GM10266 (cell line): Measurements from ENCODE around the gene PPAT.
"Not testable (repeated sequence)": the region's sequence is repeated elsewhere in the genome, so short reads cannot be mapped to it uniquely, and the experiment has no call there.

Experiments used
- DNase-seq: peaks from one replicate; pipeline ENCODE4 v3.0.0; 2012; ENCODE audit errors: extremely low spot score
- CTCF ChIP-seq: IDR thresholded peaks from 2 replicates; pipeline ENCODE4 v1.5.1; 2012; ENCODE audit warnings: mild to moderate bottlenecking, low read depth; ENCODE audit not compliant: control insufficient read depth, insufficient read depth; ENCODE audit errors: missing control alignments

PPAT gene

DNA sequence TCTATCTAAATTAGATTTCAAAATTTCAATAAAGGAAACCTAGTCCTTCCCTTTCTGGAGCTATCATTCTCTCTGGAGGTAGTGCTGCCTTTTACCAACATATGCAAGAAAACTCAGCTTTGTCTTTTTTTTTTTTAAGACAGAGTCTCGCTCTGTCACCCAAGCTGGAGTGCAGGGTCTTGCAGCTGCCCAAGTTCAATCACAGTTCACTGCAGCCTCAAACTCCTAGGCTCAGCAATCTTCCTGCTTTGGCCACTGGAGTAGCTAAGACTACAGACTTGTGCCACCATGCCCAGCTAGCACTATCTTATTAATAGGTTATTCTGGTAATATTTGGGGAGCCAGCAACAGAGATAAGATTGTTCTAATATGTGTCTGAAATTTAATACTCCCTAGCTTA lies 60.5 kb downstream of the PPAT start:
- TF ChIP-seq CTCF: no peak
- DNase-seq: no peak

DNA sequence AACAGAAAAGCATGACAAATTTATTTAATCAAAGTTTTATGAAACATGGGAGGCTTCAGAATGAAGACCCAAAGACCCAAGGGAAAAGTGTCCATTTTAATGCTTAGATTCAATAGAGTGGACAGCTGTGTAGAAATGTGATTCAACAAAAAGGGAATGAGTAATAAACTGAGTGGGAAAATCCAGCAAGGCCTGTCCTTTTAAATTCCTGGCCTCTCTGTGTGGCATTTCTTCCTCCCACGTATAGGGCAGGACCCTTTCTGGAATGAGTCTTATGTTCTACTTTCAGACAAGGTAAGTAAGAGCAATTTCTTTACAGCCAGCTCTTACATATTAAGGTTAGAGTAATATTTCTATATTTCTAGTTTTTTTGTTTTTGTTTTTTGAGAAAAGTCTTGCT lies 62.6 kb downstream of the PPAT start:
- TF ChIP-seq CTCF: no peak
- no peak for DNase-seq

- no peak for DNase-seq
- no peak for TF ChIP-seq CTCF
Observed at GRCh38 chr4:56371426-56372220, 63.8 kb downstream of the PPAT start.

DNA sequence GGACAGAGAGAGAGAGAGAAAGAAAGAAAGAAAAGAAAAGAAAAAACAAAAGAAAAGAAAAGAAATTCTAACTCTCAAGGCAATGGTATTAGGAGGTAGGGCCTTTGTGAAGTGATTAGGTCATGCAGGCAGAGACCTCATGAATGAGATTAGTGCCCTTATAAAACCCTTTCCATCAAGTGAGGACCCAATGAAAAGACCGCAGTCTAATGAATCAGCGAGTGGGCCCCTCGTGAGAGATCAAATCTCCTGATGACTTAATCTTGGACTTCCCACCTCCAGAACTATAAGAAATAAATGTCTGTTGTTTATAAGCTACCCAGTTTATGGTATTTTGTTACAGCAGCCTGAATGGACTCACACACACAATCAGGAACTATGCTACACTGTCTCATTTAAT lies 65.0 kb downstream of the PPAT start:
- TF ChIP-seq CTCF: no peak
- no peak for DNase-seq

DNA sequence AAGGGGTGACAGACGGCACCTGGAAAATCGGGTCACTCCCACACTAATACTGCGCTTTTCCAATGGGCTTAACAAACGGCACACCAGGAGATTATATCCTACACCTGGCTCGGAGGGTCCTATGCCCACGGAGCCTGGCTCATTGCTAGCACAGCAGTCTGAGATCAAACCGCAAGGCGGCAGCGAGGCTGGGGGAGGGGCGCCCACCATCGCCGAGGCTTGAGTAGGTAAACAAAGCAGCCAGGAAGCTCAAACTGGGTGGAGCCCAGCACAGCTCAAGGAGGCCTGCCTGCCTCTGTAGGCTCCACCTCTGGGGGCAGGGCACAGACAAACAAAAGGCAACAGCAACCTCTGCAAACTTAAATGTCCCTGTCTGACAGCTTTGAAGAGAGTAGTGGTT lies 72.4 kb downstream of the PPAT start:
- not testable (repeated sequence) for DNase-seq

DNA sequence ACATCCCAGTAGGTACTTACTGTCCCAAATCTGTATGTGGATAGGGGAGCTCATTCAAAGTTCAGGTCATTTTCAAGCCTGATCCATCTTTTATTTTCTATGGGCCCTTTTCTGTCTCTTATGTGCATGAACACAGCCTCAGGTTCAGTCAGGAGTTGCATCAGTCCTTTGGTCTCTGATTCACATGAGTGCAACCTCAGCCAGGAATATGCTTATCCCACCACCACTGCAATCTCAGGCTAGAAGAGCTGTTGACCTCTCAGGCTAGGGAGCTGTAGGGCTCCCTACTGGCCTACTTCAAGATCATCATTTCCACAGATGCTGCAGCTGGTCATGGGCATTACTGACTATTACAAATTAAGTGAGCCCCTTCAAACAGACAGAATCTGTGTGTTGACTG lies 75.3 kb downstream of the PPAT start:
- TF ChIP-seq CTCF: no peak
- DNase-seq: no peak

DNA sequence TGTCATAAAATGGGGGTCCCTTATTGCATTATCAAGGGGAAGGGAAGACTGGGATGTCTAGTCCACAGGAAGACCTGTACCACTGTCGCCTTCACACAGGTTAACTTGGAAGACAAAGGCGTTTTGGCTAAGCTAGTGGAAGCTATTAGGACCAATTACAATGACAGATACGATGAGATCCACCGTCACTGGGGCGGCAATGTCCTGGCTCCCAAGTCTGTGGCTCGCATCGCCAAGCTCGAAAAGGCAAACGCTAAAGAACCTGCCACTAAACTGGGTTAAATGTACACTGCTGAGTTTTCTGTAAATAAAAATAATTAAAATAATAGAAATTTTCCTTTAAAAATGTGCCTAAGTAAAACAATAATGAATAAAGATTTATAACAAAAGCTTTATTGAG lies 78.8 kb downstream of the PPAT start:
- TF ChIP-seq CTCF: no peak
- DNase-seq: no peak

DNA sequence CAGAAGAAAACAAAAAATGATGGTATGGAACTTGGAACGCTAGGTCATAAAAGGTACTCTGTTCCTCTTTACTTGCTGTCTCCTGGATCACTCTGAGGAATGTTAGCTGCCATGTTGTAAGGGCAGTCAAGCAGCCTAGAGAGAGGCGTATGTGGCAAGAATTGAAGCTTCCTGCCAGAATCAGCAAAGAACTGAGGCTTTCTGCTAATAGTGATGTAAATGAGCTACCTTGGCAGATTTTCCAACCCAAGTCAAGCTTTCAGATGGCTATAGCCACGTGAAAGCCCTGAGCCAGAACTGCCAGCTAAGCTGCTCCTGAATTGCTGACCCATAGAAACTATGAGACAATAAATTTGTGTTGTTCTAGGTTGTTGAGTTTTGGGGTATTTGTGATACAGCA lies 86.8 kb downstream of the PPAT start:
- no peak for TF ChIP-seq CTCF
- no peak for DNase-seq
